ENCODE measurements around the gene PSMC3.

PSMC3 gene

GRCh38 chr11:47414685-47415070, 11.6 kb downstream of the PSMC3 start:
- no peak for TF ChIP-seq CTCF (IDR thresholded peaks at IDR 0.05; ENCODE audit: poor library complexity, severe bottlenecking)
- Histone ChIP-seq H3K4me1 (ENCODE audit: insufficient read depth, poor library complexity, severe bottlenecking) (peaks cover 9% of the 10 kb centered on the region), H3K9me3 (ENCODE audit: severe bottlenecking) (no peaks in the 10 kb centered on the region), H3K27ac (ENCODE audit: poor library complexity, severe bottlenecking) (peak overlapping the region; percentile 87), H3K27me3 (ENCODE audit: insufficient read depth, poor library complexity, severe bottlenecking) (no peaks in the 10 kb centered on the region), H3K36me3 (ENCODE audit: low read depth) (peaks cover 69% of the 10 kb centered on the region), H3K4me3 (ENCODE audit: severe bottlenecking) (no peak overlapping the region)
- ATAC-seq (ENCODE audit: low read depth) (no peak), DNase-seq (ENCODE audit: low spot score) (peak; percentile 76)

GRCh38 chr11:47413908-47414684, 12.1 kb downstream of the PSMC3 start:
- H3K9me3 ChIP-seq (ENCODE audit: severe bottlenecking): no peaks in the 10 kb centered on the region
- no peak overlapping the region for H3K4me3 ChIP-seq (ENCODE audit: severe bottlenecking)
- DNase-seq (ENCODE audit: low spot score): no peak
- H3K4me1 ChIP-seq (ENCODE audit: insufficient read depth, poor library complexity, severe bottlenecking): peaks cover 9% of the 10 kb centered on the region
- peak overlapping the region; percentile 87 for H3K27ac ChIP-seq (ENCODE audit: poor library complexity, severe bottlenecking)
- no peak for TF ChIP-seq CTCF (IDR thresholded peaks at IDR 0.05; ENCODE audit: poor library complexity, severe bottlenecking)
- H3K27me3 ChIP-seq (ENCODE audit: insufficient read depth, poor library complexity, severe bottlenecking): no peaks in the 10 kb centered on the region
- no peak for ATAC-seq (ENCODE audit: low read depth)
- peaks cover 63% of the 10 kb centered on the region for H3K36me3 ChIP-seq (ENCODE audit: low read depth)

- ATAC-seq (ENCODE audit: low read depth) (no peak), DNase-seq (ENCODE audit: low spot score) (no peak)
- Histone ChIP-seq H3K4me3 (ENCODE audit: severe bottlenecking) (no peak overlapping the region), H3K36me3 (ENCODE audit: low read depth) (peaks cover 56% of the 10 kb centered on the region), H3K27ac (ENCODE audit: poor library complexity, severe bottlenecking) (peak overlapping the region; percentile 87), H3K27me3 (ENCODE audit: insufficient read depth, poor library complexity, severe bottlenecking) (no peaks in the 10 kb centered on the region), H3K4me1 (ENCODE audit: insufficient read depth, poor library complexity, severe bottlenecking) (peaks cover 9% of the 10 kb centered on the region), H3K9me3 (ENCODE audit: severe bottlenecking) (no peaks in the 10 kb centered on the region)
- no peak for TF ChIP-seq CTCF (IDR thresholded peaks at IDR 0.05; ENCODE audit: poor library complexity, severe bottlenecking)
Measured at GRCh38 chr11:47413351-47413750, 12.9 kb downstream of the PSMC3 start.

GRCh38 chr11:47411884-47412746, 14.1 kb downstream of the PSMC3 start:
- Histone ChIP-seq H3K36me3 (ENCODE audit: low read depth) (peaks cover 46% of the 10 kb centered on the region), H3K27ac (ENCODE audit: poor library complexity, severe bottlenecking) (no peak overlapping the region), H3K4me3 (ENCODE audit: severe bottlenecking) (no peak overlapping the region), H3K27me3 (ENCODE audit: insufficient read depth, poor library complexity, severe bottlenecking) (no peaks in the 10 kb centered on the region), H3K4me1 (ENCODE audit: insufficient read depth, poor library complexity, severe bottlenecking) (peaks cover 9% of the 10 kb centered on the region), H3K9me3 (ENCODE audit: severe bottlenecking) (no peaks in the 10 kb centered on the region)
- ATAC-seq (ENCODE audit: low read depth): no peak
- peak; percentile 67 for TF ChIP-seq CTCF (IDR thresholded peaks at IDR 0.05; ENCODE audit: poor library complexity, severe bottlenecking)
- no peak for DNase-seq (ENCODE audit: low spot score)
